T-helper 22 cell (primary cell): Measurements from ENCODE around the gene BEND7.
"Not testable (repeated sequence)": the region's sequence is repeated elsewhere in the genome, so short reads cannot be mapped to it uniquely, and the experiment has no call there.

ENCODE experiments used
- DNase-seq: peaks from one replicate; pipeline ENCODE4 v3.0.0-alpha.2; 2020; ENCODE audit warnings: low read depth

BEND7 gene, protein sequence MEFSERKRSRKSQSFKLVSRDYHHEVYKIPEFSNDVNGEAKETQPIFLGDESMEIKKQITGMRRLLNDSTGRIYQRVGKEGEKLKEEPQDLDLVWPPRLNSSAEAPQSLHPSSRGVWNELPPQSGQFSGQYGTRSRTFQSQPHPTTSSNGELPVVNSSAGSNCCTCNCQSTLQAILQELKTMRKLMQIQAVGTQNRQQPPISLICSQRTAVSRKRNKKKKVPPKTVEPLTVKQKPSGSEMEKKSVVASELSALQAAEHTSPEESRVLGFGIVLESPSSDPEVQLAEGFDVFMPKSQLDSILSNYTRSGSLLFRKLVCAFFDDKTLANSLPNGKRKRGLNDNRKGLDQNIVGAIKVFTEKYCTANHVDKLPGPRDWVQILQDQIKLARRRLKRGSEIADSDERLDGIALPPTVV

GRCh38 chr10:13528875-13529713 is at the start of gene BEND7:
Gene BEND7 (minus strand): TSS chr10:13529014. CDS start chr10:13528533, 481 bp downstream.
- no peak for DNase-seq

DNA sequence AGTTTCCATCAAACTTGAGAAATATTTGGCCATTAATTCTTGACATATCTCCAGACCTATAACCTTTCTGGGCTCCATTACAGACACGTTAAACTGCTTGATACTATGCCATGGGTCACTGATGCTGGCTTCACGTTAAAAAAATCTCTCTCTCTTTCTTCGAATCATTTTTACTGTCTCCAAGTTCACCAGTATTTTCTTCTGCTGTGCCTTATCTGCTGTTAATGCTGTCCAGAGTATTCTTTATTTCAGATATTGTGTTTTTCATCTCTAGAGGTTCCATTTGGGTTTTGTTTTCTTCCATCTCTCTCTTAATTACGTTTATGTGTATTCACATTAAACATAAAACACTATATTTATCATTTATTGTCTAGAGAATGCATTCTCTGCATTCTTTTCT is 45.1 kb upstream of the BEND7 start:
- DNase-seq, result no peak

- DNase-seq, result no peak
Observed at GRCh38 chr10:13571541-13571940, 42.7 kb upstream of the BEND7 start.

- DNase-seq, result no peak
Observed at GRCh38 chr10:13567030-13567429, 38.2 kb upstream of the BEND7 start.

- no peak for DNase-seq
Observed at GRCh38 chr10:13564576-13564975, 35.8 kb upstream of the BEND7 start.

DNA sequence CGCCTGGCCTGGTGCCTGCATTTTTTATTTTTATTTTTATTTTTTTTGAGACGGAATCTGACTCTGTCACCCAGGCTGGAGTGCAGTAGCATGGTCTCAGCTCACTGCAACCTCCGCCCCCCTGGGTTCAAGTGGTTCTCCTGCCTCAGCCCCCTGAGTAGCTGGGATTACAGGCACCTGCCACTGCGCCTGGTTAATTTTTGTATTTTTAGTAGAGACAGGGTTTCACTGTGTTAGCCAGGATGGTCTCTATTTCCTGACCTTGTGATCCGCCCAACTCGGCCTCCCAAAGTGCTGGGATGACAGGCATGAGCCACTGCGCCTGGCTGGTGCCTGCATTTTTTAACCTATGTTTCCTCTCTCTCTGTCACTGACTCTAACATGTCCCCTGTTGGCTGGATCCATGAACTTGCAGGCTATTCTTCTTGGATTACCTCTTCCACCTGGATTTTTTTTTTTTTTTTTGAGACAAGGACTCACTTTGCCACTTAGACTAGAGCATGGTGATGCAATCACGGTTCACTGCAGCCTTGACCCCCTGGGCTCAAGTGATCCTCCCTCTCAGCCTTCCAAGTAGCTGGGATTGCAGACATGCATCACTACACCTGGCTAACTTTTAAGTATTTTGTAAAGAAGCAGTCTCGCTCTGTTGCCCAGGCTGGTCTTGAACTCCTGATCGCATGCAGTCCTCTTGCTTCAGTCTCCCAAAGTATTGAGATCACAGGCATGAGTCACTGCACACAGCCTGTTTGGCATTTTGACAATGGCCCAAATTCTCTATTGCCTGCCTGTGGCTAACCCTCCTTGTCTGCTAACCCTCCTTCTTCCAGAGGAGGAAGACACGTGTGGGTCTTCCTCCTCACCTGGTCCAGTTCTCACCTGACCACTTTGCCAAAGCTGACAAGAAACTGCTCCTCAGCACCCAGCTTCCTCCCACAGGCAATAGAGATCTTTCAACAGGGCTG is 34.9 kb upstream of the BEND7 start:
- no peak for DNase-seq

GRCh38 chr10:13560597-13560996 is 31.8 kb upstream of the BEND7 start:
- DNase-seq, result no peak

DNA sequence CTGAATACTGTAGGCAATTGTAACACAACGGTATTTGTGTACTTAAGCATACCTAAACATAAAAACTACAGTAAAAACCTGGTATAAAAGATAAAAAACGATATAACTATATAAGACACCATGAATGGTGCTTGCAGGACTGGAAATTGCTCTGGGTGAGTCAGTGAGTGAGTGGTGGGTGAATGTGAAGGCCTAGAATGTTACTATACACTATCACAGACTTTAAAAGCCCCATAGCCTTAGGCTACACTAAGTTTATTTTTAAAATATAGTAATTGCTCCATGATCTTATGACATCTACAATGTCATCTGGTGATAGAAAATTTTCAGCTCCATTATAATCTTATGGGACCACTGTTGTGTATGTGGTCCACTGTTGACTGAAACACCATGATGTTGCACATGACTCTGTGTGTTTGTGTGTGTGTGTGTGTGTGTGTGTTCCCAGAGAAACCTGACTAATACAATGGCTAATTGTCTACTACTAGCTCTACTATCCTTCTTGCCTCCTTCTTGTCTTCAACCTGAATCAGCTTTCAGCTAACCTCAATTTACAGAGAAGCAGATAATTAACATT is 30.4 kb upstream of the BEND7 start:
- no peak for DNase-seq

DNA sequence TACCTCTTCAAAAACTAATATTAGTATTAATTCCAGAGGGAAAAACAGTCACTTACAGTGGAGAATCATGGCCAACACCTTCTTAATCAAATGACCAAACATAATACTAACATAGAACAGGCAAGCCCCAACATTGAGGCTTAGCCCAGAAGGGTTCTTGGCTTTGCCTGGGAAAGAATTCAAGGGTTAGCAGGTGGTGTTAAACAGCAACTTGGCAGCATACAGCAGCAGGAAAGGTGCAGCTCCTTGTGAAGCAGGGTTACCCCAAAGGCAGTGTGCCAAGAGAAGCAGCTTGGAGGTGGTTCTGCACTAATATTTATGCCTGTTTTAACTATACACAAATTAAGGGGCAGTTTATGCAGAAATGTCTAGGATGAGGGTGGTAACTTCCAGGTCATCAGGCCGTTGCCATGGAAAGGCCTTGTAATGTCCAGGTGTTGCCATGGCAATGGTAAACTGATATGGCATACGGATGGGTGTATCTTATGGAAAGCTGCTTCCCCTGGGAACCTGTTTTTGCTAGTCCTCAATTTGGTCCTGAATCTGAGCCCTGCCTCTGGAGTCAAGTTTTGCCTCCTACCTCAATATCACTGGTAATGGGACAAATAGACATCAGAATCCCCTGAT is 27.2 kb upstream of the BEND7 start:
- no peak for DNase-seq

GRCh38 chr10:13550802-13551201 is 22.0 kb upstream of the BEND7 start:
- DNase-seq, result no peak

- no peak for DNase-seq
Observed at GRCh38 chr10:13542533-13542932, 13.7 kb upstream of the BEND7 start.

DNA sequence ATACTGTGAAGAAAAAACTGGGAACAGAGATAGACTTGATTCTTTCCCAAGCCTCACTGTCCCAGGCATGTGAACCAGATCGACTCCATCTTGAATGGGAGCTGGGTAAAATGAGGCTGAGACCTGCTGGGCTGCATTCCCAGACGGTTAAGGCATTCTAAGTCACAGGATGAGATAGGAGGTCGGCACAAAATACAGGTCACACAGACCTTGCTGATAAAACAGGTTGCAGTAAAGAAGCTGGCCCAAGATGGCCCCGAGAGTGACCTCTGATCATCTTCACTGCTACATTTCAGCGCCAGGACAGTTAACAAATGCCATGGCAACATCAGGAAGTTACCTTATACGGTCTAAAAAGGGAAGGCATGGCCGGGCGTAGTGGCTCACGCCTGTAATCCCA is 9.2 kb upstream of the BEND7 start:
- DNase-seq, result not testable (repeated sequence)

GRCh38 chr10:13536674-13537366 is 8.0 kb upstream of the BEND7 start:
- no peak for DNase-seq

GRCh38 chr10:13535346-13535745 is 6.5 kb upstream of the BEND7 start:
- no peak for DNase-seq

GRCh38 chr10:13529714-13529973 is 830 bp upstream of the BEND7 start:
- DNase-seq, result no peak

DNA sequence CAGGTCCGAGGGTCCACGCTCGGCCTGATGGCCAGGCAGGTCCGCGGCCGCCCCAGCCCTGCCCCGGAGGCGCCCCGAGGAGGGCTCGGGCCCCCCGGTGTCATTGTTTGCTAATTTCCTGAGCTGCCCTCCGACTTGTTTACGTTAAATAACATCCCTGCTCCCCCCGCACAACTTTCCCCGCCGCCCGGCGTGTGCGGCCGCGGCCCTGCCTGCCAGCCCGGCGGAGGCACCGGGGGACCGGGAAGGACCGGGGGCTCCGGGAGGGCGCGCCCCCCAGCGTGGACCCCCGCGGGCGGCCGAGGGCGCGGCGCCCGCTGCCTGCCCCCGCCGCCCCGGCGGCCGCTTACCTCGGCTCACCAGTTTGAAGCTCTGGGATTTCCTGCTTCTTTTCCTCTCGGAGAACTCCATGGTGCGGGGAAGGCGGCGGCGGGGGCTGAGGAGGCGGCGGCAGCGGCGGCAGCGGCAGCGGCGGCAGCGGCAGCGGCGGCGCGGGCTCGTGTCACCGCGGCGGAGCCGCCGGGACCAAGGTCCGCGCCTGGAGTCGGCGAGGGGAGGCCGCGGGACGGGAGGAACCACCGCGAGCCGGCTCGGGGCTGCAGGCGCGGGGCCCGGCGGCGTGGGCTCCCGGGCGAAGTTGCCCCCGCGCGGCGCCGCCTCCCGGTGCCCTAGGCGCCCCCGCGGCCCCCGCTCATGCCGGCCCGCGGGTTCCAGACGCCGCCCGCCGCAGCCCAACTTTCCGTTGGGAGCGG is 515 bp downstream of the BEND7 start:
- no peak for DNase-seq

DNA sequence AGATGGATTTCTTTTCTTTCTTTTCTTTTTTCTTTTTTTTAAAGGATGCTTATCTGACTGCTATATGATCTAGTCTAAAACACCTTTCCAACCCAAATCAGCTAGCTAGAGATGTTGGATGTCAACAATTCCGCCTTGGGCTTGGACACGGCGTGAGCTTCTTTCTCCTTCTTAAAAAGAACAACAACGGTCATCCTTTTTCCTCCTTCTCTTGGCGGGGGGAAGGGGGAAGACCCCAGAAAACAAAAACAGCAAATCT is 1.0 kb downstream of the BEND7 start:
- no peak for DNase-seq

DNA sequence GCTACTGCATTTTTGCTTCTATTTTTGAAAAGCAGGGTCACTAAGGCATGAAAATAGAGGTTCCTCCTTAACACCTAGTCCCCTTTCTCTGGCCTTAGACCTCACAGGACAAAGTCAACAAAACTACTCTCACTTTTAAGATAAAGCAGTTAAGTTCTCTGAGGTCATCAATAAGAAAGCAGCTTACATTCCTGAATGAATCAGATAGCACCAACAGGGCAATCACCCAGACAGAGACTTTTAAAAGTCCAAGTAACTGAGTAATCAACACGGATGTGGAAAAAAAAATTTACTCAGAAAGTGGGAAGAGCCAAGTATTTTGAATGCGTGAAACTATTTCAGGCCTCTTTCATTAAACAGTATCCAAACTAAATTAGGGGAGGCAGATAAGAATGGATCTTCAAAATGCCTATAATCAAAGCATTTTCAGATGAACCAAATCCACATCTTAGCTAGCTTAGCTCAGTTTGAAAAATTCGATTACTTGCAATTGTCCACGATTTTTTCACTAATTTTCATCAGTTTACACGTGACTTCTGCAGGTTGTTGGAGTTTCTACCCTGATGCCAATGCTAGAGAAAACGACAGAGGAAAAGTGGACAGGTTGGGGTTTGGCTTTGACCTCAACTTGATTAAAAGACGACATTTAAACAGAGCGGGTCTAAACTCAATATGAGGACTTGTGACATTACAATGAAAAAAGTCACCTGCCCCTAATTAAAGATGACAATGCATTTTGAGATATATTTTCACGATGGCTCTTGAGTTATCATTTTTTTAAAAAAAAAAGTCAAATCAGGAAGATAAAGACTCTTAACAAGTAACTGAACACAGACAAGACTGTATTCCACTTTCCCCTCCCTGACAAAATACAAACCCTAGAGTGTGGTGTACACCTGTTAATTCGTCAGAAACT is 1.6 kb downstream of the BEND7 start:
- no peak for DNase-seq

- DNase-seq, result no peak
Observed at GRCh38 chr10:13525663-13526062, 3.2 kb downstream of the BEND7 start.
